Measurements from ENCODE around the gene KSR2. TPM values are rescaled to one million over a fixed set of nuclear protein-coding genes. Genes with fewer than 3 reads are reported as not detected.

KSR2 gene
- total RNA-seq, 1 experiment from 2014 or later = 1.3 TPM

- Histone ChIP-seq H4K91ac (ENCODE audit: insufficient read length, low read depth, low read length) (no peak overlapping the region), H3K4ac (ENCODE audit: low read depth, low read length) (no peak overlapping the region), H3K79me1 (ENCODE audit: insufficient read depth, low read depth, low read length, poor library complexity, severe bottlenecking) (no peaks in the 10 kb centered on the region), H3K9me3 (ENCODE audit: control insufficient read depth, low read depth, low read length) (peaks cover 9% of the 10 kb centered on the region), H2BK15ac (ENCODE audit: low read depth, low read length) (no peak overlapping the region), H3K18ac (ENCODE audit: insufficient read length, low read depth, low read length) (no peak overlapping the region), H3K4me1 (ENCODE audit: insufficient read depth, low read length) (no peaks in the 10 kb centered on the region), H2AK5ac (ENCODE audit: insufficient read length, low read length) (no peak overlapping the region), H2BK5ac (ENCODE audit: insufficient read length, low read length) (no peak overlapping the region), H3K14ac (ENCODE audit: insufficient read depth, low read length) (no peak overlapping the region), H3K23me2 (ENCODE audit: insufficient read length, low read depth, low read length, poor library complexity, severe bottlenecking) (no peaks in the 10 kb centered on the region), H3K4me2 (ENCODE audit: insufficient read depth, insufficient read length, low read length) (no peak overlapping the region), H2BK120ac (ENCODE audit: low read depth, low read length, poor library complexity, severe bottlenecking) (no peak overlapping the region), H3K56ac (ENCODE audit: insufficient read length, low read depth, low read length) (no peak overlapping the region), H4K20me1 (ENCODE audit: control insufficient read depth, insufficient read depth, insufficient read length) (no peaks in the 10 kb centered on the region), H3T11ph (ENCODE audit: low read length) (no peak overlapping the region), H4K8ac (replicated peaks; ENCODE audit: insufficient read length, low read depth, low read length) (no peak overlapping the region), H2BK12ac (ENCODE audit: insufficient read length, low read depth, low read length) (no peak overlapping the region), H3K27ac (ENCODE audit: insufficient read length, low read depth, low read length) (no peak overlapping the region), H3K27me3 (ENCODE audit: insufficient read depth, low read length) (no peaks in the 10 kb centered on the region), H3K23ac (ENCODE audit: insufficient read length, low read depth, low read length) (no peak overlapping the region), H4K5ac (ENCODE audit: insufficient read length, low read depth, low read length) (no peak overlapping the region), H2AFZ (ENCODE audit: low read length) (no peak overlapping the region), H3K79me2 (ENCODE audit: insufficient read depth, low read length) (no peaks in the 10 kb centered on the region), H2BK20ac (ENCODE audit: low read depth, low read length, poor library complexity, severe bottlenecking) (no peak overlapping the region), H3K9ac (ENCODE audit: extremely low read depth, insufficient read length, low read length) (no peak overlapping the region)
- DNase-seq = no peak
- Mint-ChIP-seq H3K36me3 (ENCODE audit: insufficient read depth in 1 of 3, low read depth in 3 of 3) (peaks cover 6 to 8% (median 6%) of the 10 kb centered on the region in 3 experiments), H3K4me3 (no peak overlapping the region), H3K27ac (no peak overlapping the region), H3K27me3 (ENCODE audit: low read depth) (peaks cover 2% of the 10 kb centered on the region; the same call in 1 of the 2 replicates), H3K4me1 (peaks cover 5 to 6% of the 10 kb centered on the region in 2 experiments), H3K9me3 (peaks cover 5 to 8% of the 10 kb centered on the region in 2 experiments; a peak in 4 of 5 replicates)
- WGBS (ENCODE audit: extremely low coverage, insufficient read length, low lambda C conversion rate) = no CpG with 5 or more reads among the region's 5 CpGs
- no peak for TF ChIP-seq CTCF (conservative IDR thresholded peaks at IDR 0.05)
These were observed 138.3 kb downstream of the KSR2 start for GRCh38 chr12:117830471-117830870.

Data from H9 (cell line).